Non-pigmented ciliary epithelial cell (primary cell): ENCODE results near the gene FES.
"Not testable (repeated sequence)": the region's sequence is repeated elsewhere in the genome, so short reads cannot be mapped to it uniquely, and the experiment has no call there.

ENCODE experiments used
- DNase-seq: peaks from one replicate; pipeline ENCODE4 v3.0.0-alpha.2; 2010; ENCODE audit warnings: low read depth

The FES gene

DNA sequence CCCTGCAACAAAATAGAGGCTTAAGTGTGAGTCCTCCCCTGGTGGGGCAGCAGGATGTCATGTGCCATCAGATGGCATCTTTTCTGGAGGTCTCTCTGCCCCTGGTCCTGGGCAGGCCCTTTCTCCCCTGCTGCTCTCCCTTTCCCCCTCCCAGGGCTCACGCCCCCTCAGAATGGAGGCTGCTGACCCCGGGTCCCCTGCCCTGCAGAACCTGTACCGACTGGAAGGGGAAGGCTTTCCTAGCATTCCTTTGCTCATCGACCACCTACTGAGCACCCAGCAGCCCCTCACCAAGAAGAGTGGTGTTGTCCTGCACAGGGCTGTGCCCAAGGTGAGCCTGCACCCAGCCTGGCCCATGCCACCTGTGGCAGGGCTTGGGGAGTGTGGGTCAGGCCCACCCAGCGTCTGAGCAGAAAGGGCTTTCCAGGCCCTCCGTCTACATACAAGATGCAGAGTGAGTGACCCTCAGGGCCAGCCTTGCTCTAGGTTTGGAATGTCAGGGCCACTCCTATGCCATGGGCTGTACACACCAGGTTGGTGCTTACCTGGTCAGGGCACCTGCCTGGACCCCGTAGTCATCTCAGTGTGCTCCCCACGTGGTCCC, 7.1 kb downstream of the FES start:
- DNase-seq, result no peak

DNA sequence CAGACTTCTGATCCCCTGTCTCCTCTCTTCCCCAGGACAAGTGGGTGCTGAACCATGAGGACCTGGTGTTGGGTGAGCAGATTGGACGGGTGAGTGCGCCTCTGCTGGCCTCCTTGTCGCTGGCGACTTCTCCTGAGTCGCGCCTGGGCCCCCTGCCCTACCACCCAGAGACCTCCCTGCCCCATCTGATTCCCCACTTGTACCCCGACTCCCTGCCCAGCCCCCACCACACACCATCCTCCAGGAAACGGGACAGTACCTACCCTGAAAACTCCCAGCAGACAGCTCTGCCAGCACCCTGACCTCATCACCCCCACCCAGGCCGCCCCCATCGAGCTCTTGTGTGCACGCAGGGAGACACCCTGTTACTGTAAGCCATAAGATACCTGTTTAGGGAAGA, 7.7 kb downstream of the FES start:
- no peak for DNase-seq

DNA sequence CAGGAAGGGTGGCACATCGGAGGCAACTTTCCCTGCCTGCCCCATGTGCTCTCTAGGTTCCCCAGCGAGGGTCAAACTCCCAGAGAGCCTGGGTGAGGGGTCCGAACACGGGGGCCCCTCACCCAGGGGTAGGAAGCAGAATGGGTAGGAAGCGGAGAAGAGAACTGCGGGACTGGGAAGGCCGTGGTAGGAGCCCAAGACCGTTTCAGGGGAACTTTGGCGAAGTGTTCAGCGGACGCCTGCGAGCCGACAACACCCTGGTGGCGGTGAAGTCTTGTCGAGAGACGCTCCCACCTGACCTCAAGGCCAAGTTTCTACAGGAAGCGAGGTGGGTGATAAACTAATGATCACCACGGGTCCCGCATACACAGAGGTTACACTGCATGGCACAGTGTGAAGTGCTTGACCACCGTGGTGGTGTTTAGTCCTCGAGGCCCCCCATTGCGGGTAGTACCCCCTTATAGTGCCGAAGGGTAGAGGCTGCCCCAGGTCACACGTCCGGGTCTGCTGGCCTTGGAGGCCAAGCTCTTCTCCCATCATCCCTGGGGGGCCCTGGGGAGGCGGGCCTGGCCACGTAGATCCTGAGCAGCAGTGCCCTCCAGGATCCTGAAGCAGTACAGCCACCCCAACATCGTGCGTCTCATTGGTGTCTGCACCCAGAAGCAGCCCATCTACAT, 8.3 kb downstream of the FES start:
- DNase-seq, result no peak

DNA sequence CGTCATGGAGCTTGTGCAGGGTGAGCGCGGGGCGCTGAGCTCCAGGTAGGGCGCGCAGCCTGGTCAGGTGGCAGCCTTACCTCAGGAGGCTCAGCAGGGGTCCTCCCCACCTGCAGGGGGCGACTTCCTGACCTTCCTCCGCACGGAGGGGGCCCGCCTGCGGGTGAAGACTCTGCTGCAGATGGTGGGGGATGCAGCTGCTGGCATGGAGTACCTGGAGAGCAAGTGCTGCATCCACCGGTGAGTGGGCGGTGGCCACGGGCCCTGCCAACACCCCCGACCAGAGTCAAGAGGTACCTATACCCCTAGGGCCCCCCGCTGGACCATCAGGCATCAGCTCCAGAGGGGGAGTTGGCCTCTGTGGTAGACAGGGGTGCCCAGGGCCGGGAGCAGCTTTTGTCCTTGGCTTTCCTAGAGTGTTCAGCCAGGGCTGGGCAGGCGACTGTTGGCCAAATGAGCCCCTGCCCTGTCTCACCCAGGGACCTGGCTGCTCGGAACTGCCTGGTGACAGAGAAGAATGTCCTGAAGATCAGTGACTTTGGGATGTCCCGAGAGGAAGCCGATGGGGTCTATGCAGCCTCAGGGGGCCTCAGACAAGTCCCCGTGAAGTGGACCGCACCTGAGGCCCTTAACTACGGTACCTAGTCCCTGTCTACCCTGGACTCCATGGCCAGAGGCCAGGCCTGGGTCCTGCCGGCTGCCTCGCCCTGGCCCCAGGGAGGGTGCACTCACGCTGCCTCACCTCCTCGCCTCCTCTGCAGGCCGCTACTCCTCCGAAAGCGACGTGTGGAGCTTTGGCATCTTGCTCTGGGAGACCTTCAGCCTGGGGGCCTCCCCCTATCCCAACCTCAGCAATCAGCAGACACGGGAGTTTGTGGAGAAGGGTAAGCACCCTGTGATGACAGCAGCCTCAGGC, 9.1 kb downstream of the FES start:
- DNase-seq, result no peak

DNA sequence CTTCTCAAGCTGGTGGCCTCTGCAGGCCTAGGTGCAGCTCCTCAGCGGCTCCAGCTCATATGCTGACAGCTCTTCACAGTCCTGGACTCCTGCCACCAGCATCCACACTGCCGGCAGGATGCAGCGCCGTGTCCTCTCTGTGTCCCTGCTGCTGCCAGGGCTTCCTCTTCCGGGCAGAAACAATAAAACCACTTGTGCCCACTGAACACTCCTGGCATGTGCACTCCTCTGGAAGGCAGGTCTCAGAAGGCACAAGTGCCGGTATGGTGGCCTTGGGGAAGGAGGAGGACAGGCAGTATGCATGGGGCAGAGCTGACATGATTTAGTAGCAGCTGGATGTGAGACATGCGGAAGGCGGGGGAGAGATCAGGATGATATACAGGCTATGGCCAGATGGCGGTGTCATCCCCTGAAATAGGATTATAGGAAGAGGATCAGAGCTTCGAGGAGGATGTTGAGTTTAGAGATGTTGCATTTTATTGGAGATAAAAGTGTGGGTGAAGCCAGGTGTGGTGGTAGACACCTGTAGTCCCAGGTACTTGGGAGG, 11.3 kb downstream of the FES start:
- DNase-seq, result no peak

DNA sequence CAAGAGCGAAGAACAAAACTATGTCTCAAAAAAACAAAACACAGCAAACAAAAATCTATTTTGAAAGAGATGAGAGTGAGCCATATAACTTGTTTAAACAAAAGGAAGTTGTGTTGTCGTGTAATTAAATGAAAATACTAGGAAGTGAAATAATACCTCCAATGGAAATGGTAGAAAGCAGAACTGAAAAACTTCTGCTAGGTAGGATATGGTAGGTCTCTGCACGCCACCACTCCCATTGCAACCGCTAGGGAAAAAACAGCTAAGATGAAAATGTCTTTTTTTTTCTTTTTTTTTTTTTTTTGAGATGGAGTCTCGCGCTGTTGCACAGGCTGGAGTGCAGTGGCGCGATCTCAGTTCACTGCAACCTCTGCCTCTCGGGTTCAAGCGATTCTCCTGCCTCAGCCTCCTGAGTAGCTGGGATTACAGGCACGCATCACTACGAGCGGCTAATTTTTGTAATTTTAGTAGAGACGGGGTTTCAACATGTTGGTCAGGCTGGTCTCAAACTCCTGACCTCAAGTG, 12.9 kb downstream of the FES start:
- DNase-seq, result not testable (repeated sequence)

DNA sequence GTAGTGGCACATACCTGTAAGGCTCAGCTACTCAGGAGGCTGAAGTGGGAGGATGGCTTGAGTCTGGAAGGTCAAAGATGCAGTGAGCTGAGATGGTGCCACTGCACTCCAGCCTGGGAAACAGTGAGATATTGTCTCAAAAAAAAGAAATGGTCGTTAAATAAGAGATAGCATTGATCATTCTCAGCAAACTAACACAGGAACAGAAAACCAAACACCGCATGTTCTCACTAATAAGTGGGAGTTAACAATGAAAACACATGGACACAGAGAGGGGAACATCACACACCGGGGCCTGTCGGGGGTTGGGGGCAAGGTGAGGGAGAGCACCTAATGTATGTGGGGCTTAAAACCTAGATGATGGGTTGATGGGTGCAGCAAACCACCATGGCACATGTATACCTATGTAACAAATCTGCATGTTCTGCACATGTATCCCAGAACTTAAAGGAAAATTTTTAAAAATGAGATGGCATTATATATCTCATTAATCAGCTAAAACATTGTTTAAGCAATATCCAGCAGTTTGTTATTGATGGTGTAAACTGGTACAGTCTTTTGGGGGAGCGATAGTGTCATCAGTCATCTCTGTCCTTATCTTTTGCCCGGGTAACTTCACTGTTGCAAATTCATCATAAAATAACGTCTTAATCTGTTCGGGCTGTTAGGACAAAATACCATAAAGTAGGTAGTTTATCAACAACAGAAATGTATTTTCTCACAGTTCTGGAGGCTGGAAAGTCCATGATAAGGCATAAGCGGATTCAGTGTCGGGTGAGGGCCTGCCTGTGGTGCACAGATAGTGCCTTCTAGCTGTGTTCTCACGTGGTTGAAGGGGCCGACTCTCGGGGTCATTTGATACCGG, 17.1 kb downstream of the FES start:
- no peak for DNase-seq

DNA sequence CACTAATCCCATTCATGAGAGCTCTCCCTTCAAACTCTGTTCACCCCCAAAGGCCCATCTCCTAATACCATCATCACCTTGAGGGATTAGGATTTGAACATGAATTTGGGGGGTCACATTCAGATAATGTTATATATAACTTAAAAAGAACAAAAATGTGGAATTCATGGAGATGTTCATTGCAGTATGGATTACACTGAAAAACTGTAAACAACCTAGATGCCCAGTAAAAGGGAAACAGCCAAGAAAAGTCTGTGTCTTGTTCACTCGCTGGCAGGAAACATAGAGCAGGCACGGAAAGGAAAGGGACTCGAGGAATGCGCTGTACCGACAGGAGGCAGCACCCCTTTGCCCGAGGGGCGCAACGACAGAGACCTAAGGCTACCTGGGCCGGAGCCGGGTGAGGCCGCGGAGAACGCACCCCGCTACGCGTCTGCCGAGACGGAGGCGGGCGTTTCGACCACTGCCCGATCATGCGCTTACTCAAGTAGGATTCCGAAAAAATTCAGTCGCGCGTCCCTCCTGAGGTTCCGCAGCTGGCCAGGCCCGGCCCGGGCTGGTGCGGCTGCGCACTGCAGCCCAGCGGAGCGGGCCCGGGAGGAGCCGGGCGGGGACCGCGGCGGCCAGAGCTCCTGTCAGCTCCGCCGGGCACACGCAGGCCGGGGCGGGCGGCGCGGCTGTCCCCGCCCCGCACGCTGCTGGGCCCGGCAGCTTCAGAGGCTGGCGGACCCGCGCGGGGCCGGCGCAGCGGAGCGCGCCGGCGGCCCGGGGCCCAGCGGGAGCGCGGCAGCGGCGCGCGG, 17.9 kb downstream of the FES start:
- DNase-seq, result no peak

DNA sequence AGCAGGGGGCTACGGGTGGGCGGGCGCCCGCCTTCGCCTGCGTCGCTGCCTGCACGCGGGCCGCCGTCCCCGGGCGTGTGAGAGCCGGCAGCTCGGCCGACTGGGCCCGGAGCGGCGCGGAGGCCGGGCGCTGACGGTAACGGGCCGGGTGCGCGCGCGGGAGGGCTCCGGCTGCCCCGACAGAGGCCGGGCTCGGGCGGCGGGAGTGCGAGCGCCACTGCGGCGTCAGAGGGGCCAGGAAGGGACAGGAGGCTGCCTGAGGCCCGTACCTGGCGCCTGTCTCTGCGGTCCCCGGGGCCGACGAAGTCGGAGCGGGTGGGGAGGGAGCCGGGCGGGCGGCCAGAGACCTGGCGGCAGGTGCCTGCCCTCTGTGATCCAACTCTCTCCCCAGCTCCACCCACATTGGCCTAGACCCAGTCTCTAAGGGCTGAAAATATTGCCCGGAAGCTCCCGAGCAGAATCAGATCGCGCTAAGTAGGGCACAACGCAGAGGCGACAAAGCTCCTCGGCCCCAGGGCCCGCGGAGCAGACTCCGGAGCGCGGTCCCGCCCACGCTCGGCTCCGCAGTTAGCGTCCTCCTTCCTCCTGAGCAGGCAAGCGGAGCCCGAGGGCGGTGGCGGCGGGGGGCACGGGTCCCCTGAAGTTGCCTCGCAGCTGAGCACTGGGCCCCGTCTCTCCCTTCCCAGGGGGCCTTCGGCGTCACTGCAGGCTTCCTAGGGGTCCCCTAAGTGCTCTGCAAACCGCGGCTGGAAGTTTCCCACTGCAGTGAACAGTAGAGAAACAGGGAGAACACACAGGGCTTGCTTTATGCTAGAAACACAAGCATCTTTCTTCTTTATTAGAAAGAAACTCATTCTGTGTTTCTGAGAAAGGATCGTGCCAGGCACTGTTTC, 18.8 kb downstream of the FES start, which contains the start of gene MAN2A2:
Gene MAN2A2 (plus strand): TSS at position 463 of the 893 bp plus-strand sequence. CDS start 906 bp downstream, outside the sequence.
- DNase-seq, result no peak

DNA sequence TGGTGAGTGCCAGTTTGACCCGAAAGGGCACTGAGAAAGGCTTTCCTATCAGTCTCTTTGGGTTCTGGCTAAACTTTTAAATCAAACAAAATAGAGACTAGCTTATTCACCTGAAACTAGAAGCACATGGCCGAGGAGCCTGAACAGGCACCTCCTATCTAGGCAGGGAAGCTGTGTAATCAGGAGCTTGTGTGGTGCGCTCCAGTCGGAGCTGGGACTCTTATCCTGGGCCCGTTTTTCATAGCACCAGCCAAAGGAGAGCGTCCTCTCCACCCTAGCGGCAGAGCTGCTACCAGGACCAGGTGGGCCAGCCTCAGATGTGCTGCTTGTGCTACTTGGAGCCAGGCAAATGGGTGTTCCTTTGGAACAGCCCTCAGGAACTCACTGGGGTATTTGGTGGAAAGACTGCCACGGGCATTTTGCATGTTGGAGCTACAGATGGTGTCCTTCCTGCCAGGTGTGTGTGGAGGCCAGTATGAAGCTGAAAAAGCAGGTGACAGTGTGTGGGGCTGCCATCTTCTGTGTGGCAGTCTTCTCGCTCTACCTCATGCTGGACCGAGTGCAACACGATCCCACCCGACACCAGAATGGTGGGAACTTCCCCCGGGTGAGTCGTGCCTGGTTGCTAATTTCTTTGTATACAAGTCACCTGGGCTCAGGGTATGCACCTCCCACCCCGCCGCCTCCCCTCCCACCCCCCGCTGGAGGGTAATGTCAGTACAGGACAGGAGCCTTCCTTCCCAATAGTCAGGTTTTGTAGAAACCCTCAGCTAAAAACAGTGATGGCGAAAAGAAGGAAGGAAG, 19.6 kb downstream of the FES start:
- no peak for DNase-seq

DNA sequence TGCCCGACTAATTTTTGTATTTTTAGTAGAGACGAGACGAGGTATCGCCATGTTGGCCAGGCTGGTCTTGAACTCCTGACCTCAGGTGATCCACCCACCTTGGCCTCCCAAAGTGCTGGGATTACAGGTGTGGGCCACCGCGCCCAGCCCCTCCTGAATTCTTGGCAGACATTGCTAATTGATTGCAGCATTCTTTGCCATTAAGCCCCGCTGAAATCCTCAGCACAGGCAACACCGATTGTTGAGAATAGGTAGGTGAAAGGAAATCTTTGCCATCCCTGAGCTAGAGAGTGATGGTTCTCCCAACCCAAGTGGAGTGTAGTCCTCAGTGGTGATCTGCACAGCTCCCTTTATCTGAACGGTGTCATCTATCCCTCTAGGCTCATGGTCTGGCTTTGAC, 20.4 kb downstream of the FES start:
- DNase-seq, result no peak

DNA sequence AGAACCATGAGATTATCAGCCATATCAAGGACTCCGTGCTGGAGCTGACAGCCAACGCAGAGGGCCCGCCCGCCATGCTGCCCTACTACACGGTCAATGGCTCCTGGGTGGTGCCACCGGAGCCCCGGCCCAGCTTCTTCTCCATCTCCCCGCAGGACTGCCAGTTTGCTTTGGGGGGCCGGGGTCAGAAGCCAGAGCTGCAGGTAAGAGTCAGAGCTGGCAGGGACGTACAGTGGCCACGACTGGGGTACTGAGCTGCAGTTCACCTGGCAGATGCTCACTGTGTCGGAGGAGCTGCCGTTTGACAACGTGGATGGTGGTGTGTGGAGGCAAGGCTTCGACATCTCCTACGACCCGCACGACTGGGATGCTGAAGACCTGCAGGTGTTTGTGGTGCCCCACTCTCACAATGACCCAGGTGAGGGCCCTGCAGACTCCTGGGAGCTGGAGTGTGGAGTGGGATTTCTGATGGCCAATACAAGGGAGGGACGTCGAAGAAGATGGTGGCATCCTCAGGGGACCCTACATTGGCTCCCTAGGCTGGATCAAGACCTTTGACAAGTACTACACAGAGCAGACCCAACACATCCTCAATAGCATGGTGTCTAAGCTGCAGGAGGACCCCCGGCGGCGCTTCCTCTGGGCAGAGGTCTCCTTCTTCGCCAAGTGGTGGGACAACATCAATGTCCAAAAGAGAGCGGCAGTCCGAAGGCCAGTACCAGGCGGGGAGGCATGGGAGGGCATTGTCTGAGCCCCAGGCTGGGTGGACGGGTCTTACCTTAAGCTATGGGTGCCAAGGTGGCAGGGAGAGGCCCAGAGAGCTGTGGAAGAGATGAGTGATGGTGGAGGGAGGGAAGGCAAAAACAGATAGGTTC, 21.2 kb downstream of the FES start:
- no peak for DNase-seq

DNA sequence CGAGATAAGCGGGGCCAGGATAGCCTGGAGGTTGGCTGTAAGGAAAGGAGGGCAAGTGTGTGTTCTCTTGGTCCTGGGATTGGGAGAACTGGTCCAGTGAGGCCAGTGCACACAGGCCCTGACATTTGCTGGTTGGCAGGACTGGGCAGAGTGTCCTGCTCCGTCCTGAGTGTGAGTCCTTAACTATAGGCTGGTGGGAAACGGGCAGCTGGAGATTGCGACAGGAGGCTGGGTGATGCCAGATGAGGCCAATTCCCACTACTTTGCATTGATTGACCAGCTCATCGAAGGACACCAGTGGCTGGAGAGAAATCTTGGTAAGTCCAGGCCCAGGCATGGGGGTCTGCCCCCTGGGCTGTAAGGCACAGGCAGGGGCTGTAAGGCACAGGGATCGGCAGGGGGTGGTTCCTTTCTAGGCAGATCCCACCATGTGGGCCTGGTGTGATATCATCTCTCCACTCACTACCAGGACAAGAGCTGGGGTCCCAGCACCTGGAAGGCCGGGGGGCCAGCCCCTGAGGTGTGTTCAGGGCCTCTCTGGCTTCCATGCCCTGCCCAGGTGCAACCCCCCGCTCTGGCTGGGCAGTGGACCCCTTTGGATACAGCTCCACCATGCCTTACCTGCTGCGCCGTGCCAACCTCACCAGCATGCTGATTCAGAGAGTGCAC, 22.0 kb downstream of the FES start:
- no peak for DNase-seq

DNA sequence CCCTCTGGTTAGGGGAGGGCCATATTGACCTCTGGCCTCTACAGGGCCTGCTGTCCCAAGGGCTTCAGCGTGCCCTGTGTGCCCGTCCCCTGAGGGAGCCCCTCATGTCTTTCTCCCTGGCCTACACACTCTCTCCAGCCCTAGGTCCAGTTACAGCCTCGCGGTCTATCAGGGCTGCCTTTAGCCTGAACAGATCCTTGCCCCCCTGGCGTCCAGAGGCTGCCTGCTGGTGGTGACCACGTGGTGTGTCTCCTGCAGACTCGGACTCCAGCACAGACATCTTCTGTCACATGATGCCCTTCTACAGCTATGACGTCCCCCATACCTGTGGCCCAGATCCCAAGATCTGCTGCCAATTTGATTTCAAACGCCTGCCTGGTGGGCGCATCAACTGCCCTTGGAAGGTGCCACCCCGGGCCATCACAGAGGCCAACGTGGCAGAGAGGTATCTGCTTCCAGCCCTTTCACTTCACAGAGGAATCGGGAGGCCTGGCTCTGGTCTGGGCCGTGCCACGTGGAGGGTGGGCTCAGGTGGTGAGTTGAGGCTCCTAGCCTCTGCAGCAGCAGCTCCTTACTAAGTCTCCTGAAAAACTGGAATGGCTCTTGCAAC, 22.9 kb downstream of the FES start:
- DNase-seq, result no peak

DNA sequence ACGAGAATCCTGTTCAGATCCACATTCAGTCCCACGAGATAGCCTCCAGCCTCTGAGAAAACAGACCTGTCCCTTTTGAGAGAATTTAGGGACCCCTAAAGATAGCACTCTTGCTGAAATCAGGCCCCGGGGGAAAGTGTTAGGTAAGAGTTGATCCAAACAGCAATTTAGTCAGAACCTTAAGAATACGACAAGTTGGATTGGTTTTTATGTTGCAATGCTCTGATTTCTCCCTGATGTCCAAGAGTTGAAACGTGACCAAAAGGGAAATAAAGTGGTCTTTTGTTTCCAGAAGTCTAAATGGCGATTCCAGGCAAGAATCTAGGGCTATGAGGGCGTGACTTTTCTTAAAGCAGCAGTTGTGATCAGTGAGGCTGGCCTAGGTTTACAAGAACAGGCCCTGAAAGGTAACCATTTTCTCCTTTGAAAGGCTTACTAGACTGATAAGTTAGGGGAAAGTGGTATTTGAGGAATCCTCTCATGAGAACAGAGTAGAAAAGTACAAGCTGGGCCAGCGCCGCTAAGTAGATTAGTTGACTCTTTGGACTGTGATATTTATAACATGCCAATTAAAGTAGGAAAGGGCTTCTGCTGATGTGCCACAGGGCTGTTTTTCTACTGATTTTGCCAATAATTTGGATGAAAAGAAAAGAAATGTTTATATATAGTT, 23.7 kb downstream of the FES start:
- no peak for DNase-seq

DNA sequence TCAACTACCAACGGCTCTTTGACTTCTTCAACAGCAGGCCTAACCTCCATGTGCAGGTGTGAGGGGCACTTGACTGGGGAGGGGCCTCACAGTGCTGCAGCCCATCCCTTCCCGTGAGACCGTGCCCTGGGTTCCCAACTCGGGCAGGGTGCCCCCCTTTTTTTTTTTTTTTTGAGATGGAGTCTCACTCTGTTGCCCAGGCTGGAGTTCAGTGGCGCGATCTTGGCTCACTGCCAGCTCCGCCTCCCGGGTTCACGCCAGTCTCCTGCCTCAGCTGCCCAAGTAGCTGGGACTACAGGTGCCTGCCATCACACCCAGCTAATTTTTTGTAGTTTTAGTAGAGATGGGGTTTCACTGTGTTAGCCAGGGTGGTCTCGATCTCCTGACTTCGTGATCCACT, 25.1 kb downstream of the FES start:
- not testable (repeated sequence) for DNase-seq
